ENCODE results near the gene LCMT1. TPM values are rescaled to one million over a fixed set of nuclear protein-coding genes. Genes with fewer than 3 reads are reported as not detected.

LCMT1 gene
- total and polyA plus RNA-seq, 9 of the 15 experiments (the other 6 are each of a cell fraction or from before 2014, with no cell fraction given): 20.0 to 42.8 (median 32.3) TPM

- TF ChIP-seq SREBF2 (CRISPR knock-in tag; IDR thresholded peaks at IDR 0.05) (no peak), POU5F1 (IDR thresholded peaks at IDR 0.05; ENCODE audit: borderline replicate concordance, low read depth, low read length, partially characterized antibody) (peak; percentile 48), CBX1 (IDR thresholded peaks at IDR 0.05; ENCODE audit: low read depth) (no peak), CREM (IDR thresholded peaks at IDR 0.05; ENCODE audit: low read depth) (peak; percentile 95), NCOA2 (IDR thresholded peaks at IDR 0.05; ENCODE audit: partially characterized antibody in 2 of 2) (no peak), PBX2 (CRISPR knock-in tag; IDR thresholded peaks at IDR 0.05; ENCODE audit: low read depth) (no peak; the same call in 1 of the 2 replicates), PBX2 (tag; conservative IDR thresholded peaks at IDR 0.05; ENCODE audit: low read depth) (peak; percentile 94), PREB (CRISPR knock-in tag; IDR thresholded peaks at IDR 0.05) (no peak), ZNF274 (IDR thresholded peaks at IDR 0.05; ENCODE audit: borderline replicate concordance, low read depth, low read length) (no peak), ARID2 (IDR thresholded peaks at IDR 0.05) (no peak), RREB1 (CRISPR knock-in tag; IDR thresholded peaks at IDR 0.05) (no peak), ILK (tag; IDR thresholded peaks at IDR 0.05; ENCODE audit: borderline replicate concordance, low read depth) (no peak), ZNF644 (tag; IDR thresholded peaks at IDR 0.05; ENCODE audit: low read depth) (no peak), TCFL5 (CRISPR knock-in tag; conservative IDR thresholded peaks at IDR 0.05) (no peak)
Observed at GRCh38 chr16:25111403-25112166, at the start of gene LCMT1 (continued).

Measured in K562 (cell line).